CD14-positive monocyte (primary cell): ENCODE measurements around the gene ITGB2. TPM values are rescaled to one million over a fixed set of nuclear protein-coding genes. Genes with fewer than 3 reads are reported as not detected.
A peak's percentile ranks its signal among the peaks of the same experiment; 100 is the strongest.

Source experiments
- DNase-seq, 3 donors: peaks; one replicate each; pipeline ENCODE4 v3.0.0-alpha.2; 2011 to 2022
- H2AFZ ChIP-seq: 2 replicates; pipeline ENCODE4 v1.6.0; 2012; ENCODE audit warnings: mild to moderate bottlenecking, low read depth, low read length, inconsistent platforms; ENCODE audit not compliant: insufficient read depth, poor library complexity, severe bottlenecking
- H3K27ac ChIP-seq, 2 donors: 1 replicate in 1 of 2; 2 replicates in 1 of 2; pipeline ENCODE4 v1.5.1; 2012 to 2013; ENCODE audit warnings: low read length in 2 of 2, control low read depth in 1 of 2, inconsistent platforms in 1 of 2, low read depth in 1 of 2, mild to moderate bottlenecking in 1 of 2
- H3K27me3 ChIP-seq, 2 donors: one replicate each; pipeline versions ENCODE4 v1.6.0 to v1.6.1; 2011 to 2013; ENCODE audit warnings: low read length in 2 of 2; ENCODE audit not compliant: control insufficient read depth in 2 of 2, insufficient read depth in 2 of 2
- H3K36me3 ChIP-seq, 2 donors: replicated peaks in 1 of 2; 1 replicate in 1 of 2; 2 replicates in 1 of 2; pipeline versions ENCODE4 v1.5.1 to v1.6.1; 2012 to 2013; ENCODE audit warnings: low read length in 2 of 2, control low read depth in 1 of 2, inconsistent platforms in 1 of 2, mild to moderate bottlenecking in 1 of 2; ENCODE audit not compliant: insufficient read depth in 2 of 2, control insufficient read depth in 1 of 2
- H3K4me1 ChIP-seq, 2 donors: 1 replicate in 1 of 2; 2 replicates in 1 of 2; pipeline versions ENCODE4 v1.5.1 to v1.6.1; 2012 to 2013; ENCODE audit warnings: low read length in 2 of 2, control low read depth in 1 of 2, inconsistent platforms in 1 of 2, mild to moderate bottlenecking in 1 of 2, moderate library complexity in 1 of 2; ENCODE audit not compliant: insufficient read depth in 2 of 2, control insufficient read depth in 1 of 2
- H3K4me2 ChIP-seq: replicated peaks from 2 replicates; pipeline ENCODE3; 2012; ENCODE audit warnings: low read length, moderate library complexity, mild to moderate bottlenecking; ENCODE audit not compliant: poor library complexity, severe bottlenecking; ENCODE audit errors: extremely low read depth
- H3K4me3 ChIP-seq, 3 experiments: fragments of 200-600 bp in 1 of 3; sonication (generic) in 1 of 3; replicated peaks in 1 of 3; 1 replicate in 2 of 3; 2 replicates in 1 of 3; pipeline ENCODE4 v1.5.1; 2011 to 2013; ENCODE audit warnings: low read length in 3 of 3, mild to moderate bottlenecking in 3 of 3, control low read depth in 2 of 3, low read depth in 2 of 3, inconsistent platforms in 1 of 3, moderate library complexity in 1 of 3
- H3K79me2 ChIP-seq: 2 replicates; pipeline ENCODE4 v1.6.0; 2012; ENCODE audit warnings: mild to moderate bottlenecking, control low read depth, inconsistent platforms, low read length, moderate library complexity; ENCODE audit not compliant: insufficient read depth
- H3K9ac ChIP-seq: 2 replicates; pipeline ENCODE4 v1.6.0; 2017; ENCODE audit warnings: low read length, mild to moderate bottlenecking; ENCODE audit not compliant: insufficient read depth, poor library complexity, severe bottlenecking
- H3K9me3 ChIP-seq, 2 donors: replicated peaks in 1 of 2; 1 replicate in 1 of 2; 2 replicates in 1 of 2; pipeline versions ENCODE4 v1.5.1 to v1.6.1; 2012 to 2013; ENCODE audit warnings: low read length in 2 of 2, control low read depth in 1 of 2; ENCODE audit not compliant: control insufficient read depth in 1 of 2, insufficient read depth in 1 of 2
- H4K20me1 ChIP-seq: 2 replicates; pipeline ENCODE4 v1.6.0; 2012; ENCODE audit warnings: mild to moderate bottlenecking, low read length, control low read depth, moderate library complexity; ENCODE audit not compliant: insufficient read depth
- H3K27ac Mint-ChIP-seq, 7 donors: one replicate each; pipeline ENCODE4 v1.8.0; 2020; ENCODE audit warnings: mild to moderate bottlenecking in 7 of 7, mixed read lengths in 7 of 7, moderate library complexity in 6 of 7, inconsistent platforms in 2 of 7
- H3K27me3 Mint-ChIP-seq, 3 donors: one replicate each; pipeline ENCODE4 v1.8.0; 2021 to 2022; ENCODE audit warnings: low read depth in 3 of 3, mild to moderate bottlenecking in 3 of 3, mixed read lengths in 3 of 3, moderate library complexity in 3 of 3, inconsistent platforms in 1 of 3
- H3K36me3 Mint-ChIP-seq, 2 donors: one replicate each; pipeline ENCODE4 v1.8.0; 2020; ENCODE audit warnings: mixed read lengths in 2 of 2, inconsistent platforms in 1 of 2, mild to moderate bottlenecking in 1 of 2
- H3K4me1 Mint-ChIP-seq: one replicate; pipeline ENCODE4 v1.8.0; 2020; ENCODE audit warnings: mild to moderate bottlenecking, mixed read lengths
- H3K4me3 Mint-ChIP-seq, 2 donors: one replicate each; pipeline ENCODE4 v1.8.0; 2020; ENCODE audit warnings: mild to moderate bottlenecking in 2 of 2, mixed read lengths in 2 of 2, moderate library complexity in 1 of 2
- H3K9me3 Mint-ChIP-seq, 7 donors: one replicate each; pipeline ENCODE4 v1.8.0; 2020 to 2022; ENCODE audit warnings: mixed read lengths in 7 of 7, mild to moderate bottlenecking in 6 of 7, moderate library complexity in 6 of 7, inconsistent platforms in 2 of 7
- WGBS: methylation state at CpG from one replicate; pipeline ENCODE4 v1.1.5; 2013; ENCODE audit warnings: missing lambda C conversion rate; ENCODE audit not compliant: insufficient coverage; 5-methylcytosine and 5-hydroxymethylcytosine counted together
- intact Hi-C, 2 donors: fragments of 100-400 bp; cut with micrococcal nuclease; formaldehyde crosslinking; loops; one replicate each; pipeline versions ENCODE4 v1.15.0 to v1.15.1; 2023
- polyA plus RNA-seq, 3 donors: library from polyadenylated mRNA; depleted of rRNA in 1 of 3; unstranded in 2 of 3; stranded (reverse) in 1 of 3; fragments of 300-500 nt in 2 of 3; fragments of >200 nt in 1 of 3; fragmentation: Illumina TruSeq in 2 of 3; gene quantifications; 1 replicate in 2 of 3; 2 replicates in 1 of 3; pipeline ENCODE4 v1.2.3, GENCODE V29; 2012 to 2021
- TF ChIP-seq, protein P1 (sequence below): fragments of 200-600 bp; IDR thresholded peaks from one replicate; pipeline ENCODE4 v1.8.0; 2022; ENCODE audit warnings: antibody characterized with exemption, mild to moderate bottlenecking

Gene ITGB2
- polyA plus RNA-seq, 3 donors: 1,470 to 1,628 (median 1,602) TPM

- H3K27ac Mint-ChIP-seq: peak overlapping the region in 6 of 7 donors; percentile 1 to 87 (median 77)
- H3K4me1 ChIP-seq: peaks cover 68% of the 10 kb centered on the region in 2 donors
- H3K9ac ChIP-seq: no peak overlapping the region
- no peaks in the 10 kb centered on the region for H3K9me3 ChIP-seq
- H3K4me3 ChIP-seq: no peak overlapping the region
- peaks cover 100% of the 10 kb centered on the region for H4K20me1 ChIP-seq
- H3K79me2 ChIP-seq: peaks cover 100% of the 10 kb centered on the region
- peak overlapping the region in 1 of 2 donors; percentile 74 for H3K27ac ChIP-seq
- 69% methylated on average over 3 of the region's 7 CpGs for WGBS
- DNase-seq: no peak
- no peaks in the 10 kb centered on the region for H3K9me3 Mint-ChIP-seq
- peaks cover 53 to 57% of the 10 kb centered on the region in 2 donors for H3K36me3 Mint-ChIP-seq
- no peak overlapping the region for H2AFZ ChIP-seq
- no peaks in the 10 kb centered on the region for H3K27me3 ChIP-seq
- H3K4me2 ChIP-seq: no peak overlapping the region
- peaks cover 76% of the 10 kb centered on the region for H3K4me1 Mint-ChIP-seq
- intact Hi-C loops: loop anchor here in 1 of 2 donors (5.0 kb wide), 1 partner anchor 64 kb away; the partner anchor contains the start of gene UBE2G2
- TF ChIP-seq, protein P1, sequence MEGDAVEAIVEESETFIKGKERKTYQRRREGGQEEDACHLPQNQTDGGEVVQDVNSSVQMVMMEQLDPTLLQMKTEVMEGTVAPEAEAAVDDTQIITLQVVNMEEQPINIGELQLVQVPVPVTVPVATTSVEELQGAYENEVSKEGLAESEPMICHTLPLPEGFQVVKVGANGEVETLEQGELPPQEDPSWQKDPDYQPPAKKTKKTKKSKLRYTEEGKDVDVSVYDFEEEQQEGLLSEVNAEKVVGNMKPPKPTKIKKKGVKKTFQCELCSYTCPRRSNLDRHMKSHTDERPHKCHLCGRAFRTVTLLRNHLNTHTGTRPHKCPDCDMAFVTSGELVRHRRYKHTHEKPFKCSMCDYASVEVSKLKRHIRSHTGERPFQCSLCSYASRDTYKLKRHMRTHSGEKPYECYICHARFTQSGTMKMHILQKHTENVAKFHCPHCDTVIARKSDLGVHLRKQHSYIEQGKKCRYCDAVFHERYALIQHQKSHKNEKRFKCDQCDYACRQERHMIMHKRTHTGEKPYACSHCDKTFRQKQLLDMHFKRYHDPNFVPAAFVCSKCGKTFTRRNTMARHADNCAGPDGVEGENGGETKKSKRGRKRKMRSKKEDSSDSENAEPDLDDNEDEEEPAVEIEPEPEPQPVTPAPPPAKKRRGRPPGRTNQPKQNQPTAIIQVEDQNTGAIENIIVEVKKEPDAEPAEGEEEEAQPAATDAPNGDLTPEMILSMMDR: no peak
- peaks cover 21 to 49% of the 10 kb centered on the region in 2 donors for H3K36me3 ChIP-seq
- H3K27me3 Mint-ChIP-seq: no peaks in the 10 kb centered on the region
- H3K4me3 Mint-ChIP-seq: no peak overlapping the region
These were observed 53.9 kb downstream of the ITGB2 start for GRCh38 chr21:44866780-44867179.

DNA sequence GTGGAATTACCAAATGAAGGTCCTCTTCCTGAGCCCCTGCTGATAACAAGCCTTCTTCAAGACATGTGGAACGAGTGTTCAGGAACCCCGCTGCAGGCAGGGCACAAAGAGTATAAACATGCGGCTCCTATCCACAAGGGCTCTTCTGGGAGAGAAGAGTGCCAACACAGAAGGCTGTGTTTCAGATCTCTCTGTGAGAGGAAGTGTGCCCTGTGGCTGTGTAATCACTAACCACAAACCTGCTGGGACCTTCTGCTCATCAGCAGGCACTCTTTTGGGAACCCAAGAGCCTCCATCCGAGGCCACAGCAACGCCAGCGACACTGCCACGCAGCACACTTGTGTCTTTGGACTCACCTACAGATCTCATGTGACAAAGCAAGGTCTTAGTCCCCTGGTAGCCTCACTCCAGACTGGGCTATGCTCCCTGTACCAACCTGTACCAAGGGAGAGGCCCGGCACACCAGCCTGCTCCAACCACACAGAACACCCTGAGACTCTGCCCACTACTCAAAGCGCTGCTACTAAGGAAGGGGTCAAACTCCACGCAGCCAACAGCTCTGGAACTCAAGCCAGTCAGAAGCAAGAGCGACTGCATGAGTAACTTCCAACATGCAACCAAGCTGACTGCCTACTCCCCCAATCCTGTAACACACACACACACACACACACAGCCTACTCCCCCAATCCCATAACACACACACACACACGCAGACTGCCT is 55.0 kb downstream of the ITGB2 start:
- H3K27ac ChIP-seq: peak overlapping the region; percentile 53 to 74
- WGBS: 14% methylated on average over 12 of the region's 12 CpGs
- peak overlapping the region in 1 of 3 experiments; percentile 44 for H3K4me3 ChIP-seq
- Mint-ChIP-seq H3K27me3 (no peaks in the 10 kb centered on the region), H3K4me1 (peaks cover 73% of the 10 kb centered on the region), H3K4me3 (peak overlapping the region; percentile 31 to 68), H3K36me3 (peaks cover 61 to 66% of the 10 kb centered on the region in 2 donors), H3K27ac (peak overlapping the region; percentile 60 to 91 (median 78)), H3K9me3 (no peaks in the 10 kb centered on the region)
- no peaks in the 10 kb centered on the region for H3K27me3 ChIP-seq
- peaks cover 100% of the 10 kb centered on the region for H4K20me1 ChIP-seq
- no peak overlapping the region for H2AFZ ChIP-seq
- no peak overlapping the region for H3K9ac ChIP-seq
- peak overlapping the region; percentile 32 for H3K4me2 ChIP-seq
- DNase-seq: peak; percentile 67 to 79 (median 76)
- intact Hi-C loops: loop anchor here (2.0 to 5.0 kb wide), 2 partner anchors 13 to 63 kb away; partner anchors contain the start of gene UBE2G2 (in 1 of the 2)
- no peaks in the 10 kb centered on the region for H3K9me3 ChIP-seq
- peaks cover 26 to 60% of the 10 kb centered on the region in 2 donors for H3K36me3 ChIP-seq
- peaks cover 100% of the 10 kb centered on the region for H3K79me2 ChIP-seq
- peaks cover 57 to 58% of the 10 kb centered on the region in 2 donors for H3K4me1 ChIP-seq
- TF ChIP-seq, protein P1: no peak
